SU-DHL-6 (cell line): ENCODE measurements around the gene MYMX.

Experiments used
- H2AFZ ChIP-seq: fragments of 200-600 bp; sonication (generic); 2 replicates; pipeline ENCODE4 v1.6.1; 2014; ENCODE audit warnings: low read depth, mild to moderate bottlenecking, moderate library complexity, mixed read lengths, antibody characterized with exemption, low read length; ENCODE audit not compliant: severe bottlenecking
- H3F3A ChIP-seq: fragments of 200-600 bp; shearing (Covaris generic); 2 replicates; pipeline ENCODE4 v1.6.0; 2016; ENCODE audit warnings: antibody characterized with exemption, mild to moderate bottlenecking; ENCODE audit not compliant: insufficient read depth
- H3K27ac ChIP-seq: fragments of 200-600 bp; sonication (generic); 2 replicates; pipeline ENCODE4 v1.5.1; 2016; ENCODE audit warnings: low read depth, mild to moderate bottlenecking, low read length, moderate library complexity, mixed read lengths
- H3K27me3 ChIP-seq: fragments of 200-600 bp; sonication (generic), shearing (Covaris generic); 2 replicates; pipeline ENCODE4 v1.6.0; 2014; ENCODE audit warnings: mild to moderate bottlenecking, low read length
- H3K36me3 ChIP-seq: fragments of 200-600 bp; sonication (generic); 2 replicates; pipeline ENCODE4 v1.6.1; 2014; ENCODE audit warnings: mild to moderate bottlenecking, low read length, mixed read lengths
- H3K4me2 ChIP-seq: fragments of 300-600, 200-600 bp; shearing (Covaris generic), sonication (generic); 2 replicates; pipeline ENCODE4 v1.6.0; 2014; ENCODE audit warnings: low read length, low read depth, mild to moderate bottlenecking; ENCODE audit not compliant: poor library complexity, severe bottlenecking
- H3K4me3 ChIP-seq: fragments of 200-600 bp; sonication (generic); 2 replicates; pipeline ENCODE4 v1.5.1; 2014; ENCODE audit warnings: antibody characterized with exemption, low read length, mild to moderate bottlenecking, mixed read lengths; ENCODE audit not compliant: insufficient read depth, poor library complexity, severe bottlenecking
- H3K79me2 ChIP-seq: fragments of 200-600 bp; sonication (generic); 2 replicates; pipeline ENCODE4 v1.6.1; 2014; ENCODE audit warnings: mild to moderate bottlenecking, low read length, moderate library complexity; ENCODE audit not compliant: insufficient read depth
- H3K9ac ChIP-seq: fragments of 200-600 bp; sonication (generic); 2 replicates; pipeline ENCODE4 v1.7.0; 2014; ENCODE audit warnings: mild to moderate bottlenecking, low read length
- H3K9me2 ChIP-seq: fragments of 200-600 bp; sonication (generic); replicated peaks from 2 replicates; pipeline ENCODE4 v1.6.1; 2014; ENCODE audit warnings: low read length; ENCODE audit not compliant: insufficient read depth
- H3K9me3 ChIP-seq: fragments of 200-600 bp; sonication (generic); 2 replicates; pipeline ENCODE4 v1.6.1; 2014; ENCODE audit warnings: low read length, mixed read lengths; ENCODE audit not compliant: insufficient read depth
- H4K20me1 ChIP-seq: fragments of 200-600 bp; sonication (generic); 2 replicates; pipeline ENCODE4 v1.6.1; 2014; ENCODE audit warnings: low read depth, mild to moderate bottlenecking, antibody characterized with exemption, low read length, moderate library complexity, mixed read lengths
- EZH2phosphoT487 ChIP-seq: fragments of 200-600 bp; sonication (generic), shearing (Covaris generic); conservative IDR thresholded peaks from 2 replicates; pipeline ENCODE4 v1.6.1; 2018; ENCODE audit warnings: mild to moderate bottlenecking, antibody characterized with exemption, low read length, moderate library complexity, mixed read lengths
- TF ChIP-seq, protein P1 (sequence below): fragments of 200-600 bp; sonication (generic); IDR thresholded peaks from one replicate; pipeline ENCODE4 v1.5.1; 2017; ENCODE audit warnings: antibody characterized with exemption, mild to moderate bottlenecking, low read length, moderate library complexity; ENCODE audit not compliant: insufficient read depth, poor library complexity, severe bottlenecking

The MYMX gene

DNA sequence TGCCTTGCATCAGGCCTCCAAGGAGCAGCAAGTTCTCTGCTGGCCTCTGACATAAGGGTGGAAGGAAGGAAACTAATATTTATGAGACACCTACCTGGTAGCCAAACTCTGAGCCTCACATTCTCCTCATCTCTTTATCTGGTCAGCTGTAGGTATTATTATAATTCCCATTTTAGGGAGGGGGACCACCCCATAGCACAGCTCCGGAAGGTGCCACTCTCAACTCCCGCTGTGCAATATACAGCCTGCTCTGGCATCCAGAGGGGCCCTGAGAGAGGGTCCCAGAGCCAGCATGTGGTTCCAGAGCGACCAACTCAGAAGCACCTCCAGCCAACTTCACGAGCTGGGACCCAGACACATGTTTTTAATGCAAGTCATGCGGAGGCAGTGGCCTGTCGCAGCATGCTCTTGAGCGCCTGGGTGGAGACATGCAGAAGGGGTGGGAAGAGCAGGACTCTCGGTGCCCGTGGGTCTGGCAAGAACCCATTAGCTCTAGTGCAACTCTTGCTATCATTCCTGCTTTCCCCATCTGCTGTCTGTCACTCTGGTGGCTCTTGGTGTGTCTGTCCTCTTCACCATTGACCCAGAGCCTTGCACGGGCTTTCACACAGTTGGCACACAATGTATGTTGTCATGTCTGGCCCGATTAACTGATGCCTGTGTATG is 15.0 kb upstream of the MYMX start:
- Histone ChIP-seq H3K4me2 (no peak overlapping the region), H3K4me3 (no peak overlapping the region), H3K36me3 (no peaks in the 10 kb centered on the region), H3F3A (no peaks in the 10 kb centered on the region), H3K9me3 (no peaks in the 10 kb centered on the region), H3K9ac (no peak overlapping the region), H4K20me1 (no peaks in the 10 kb centered on the region), H3K27ac (no peak overlapping the region), H3K9me2 (no peaks in the 10 kb centered on the region), H2AFZ (no peak overlapping the region), H3K79me2 (no peaks in the 10 kb centered on the region), H3K27me3 (no peaks in the 10 kb centered on the region)
- TF ChIP-seq, protein P1, sequence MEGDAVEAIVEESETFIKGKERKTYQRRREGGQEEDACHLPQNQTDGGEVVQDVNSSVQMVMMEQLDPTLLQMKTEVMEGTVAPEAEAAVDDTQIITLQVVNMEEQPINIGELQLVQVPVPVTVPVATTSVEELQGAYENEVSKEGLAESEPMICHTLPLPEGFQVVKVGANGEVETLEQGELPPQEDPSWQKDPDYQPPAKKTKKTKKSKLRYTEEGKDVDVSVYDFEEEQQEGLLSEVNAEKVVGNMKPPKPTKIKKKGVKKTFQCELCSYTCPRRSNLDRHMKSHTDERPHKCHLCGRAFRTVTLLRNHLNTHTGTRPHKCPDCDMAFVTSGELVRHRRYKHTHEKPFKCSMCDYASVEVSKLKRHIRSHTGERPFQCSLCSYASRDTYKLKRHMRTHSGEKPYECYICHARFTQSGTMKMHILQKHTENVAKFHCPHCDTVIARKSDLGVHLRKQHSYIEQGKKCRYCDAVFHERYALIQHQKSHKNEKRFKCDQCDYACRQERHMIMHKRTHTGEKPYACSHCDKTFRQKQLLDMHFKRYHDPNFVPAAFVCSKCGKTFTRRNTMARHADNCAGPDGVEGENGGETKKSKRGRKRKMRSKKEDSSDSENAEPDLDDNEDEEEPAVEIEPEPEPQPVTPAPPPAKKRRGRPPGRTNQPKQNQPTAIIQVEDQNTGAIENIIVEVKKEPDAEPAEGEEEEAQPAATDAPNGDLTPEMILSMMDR = no peak
- no peak for TF ChIP-seq EZH2phosphoT487

DNA sequence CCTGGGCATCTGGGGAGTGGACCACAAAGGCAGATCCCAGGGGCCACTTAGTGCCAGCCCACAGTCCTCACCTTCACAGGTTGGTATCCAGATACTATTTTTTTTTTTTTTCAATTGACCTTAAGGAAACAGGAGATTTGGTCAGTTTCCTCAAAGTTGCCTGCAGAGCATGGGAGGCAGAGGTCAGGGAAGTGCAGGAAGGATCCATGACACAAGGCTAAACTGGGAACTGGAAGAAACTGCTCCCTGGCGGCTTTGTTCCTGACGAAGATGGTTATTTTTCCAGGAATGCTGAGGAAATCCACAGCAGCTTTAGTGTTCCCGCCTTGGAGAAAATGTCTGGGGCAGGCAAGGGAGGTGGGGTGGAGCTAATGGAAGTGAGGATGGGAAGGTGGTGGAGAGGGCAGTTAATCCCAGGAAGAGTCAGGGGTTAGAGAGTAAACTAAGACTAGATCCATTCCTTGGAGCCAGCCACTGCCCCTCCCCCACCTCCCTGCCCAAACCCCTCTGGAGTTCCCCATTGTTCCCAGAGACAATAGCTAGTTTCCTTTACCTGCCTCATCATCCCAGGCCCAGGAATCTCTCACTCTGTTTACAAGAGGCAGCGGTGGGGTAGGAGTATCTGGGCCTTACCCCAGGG is 14.3 kb upstream of the MYMX start:
- H2AFZ ChIP-seq = no peak overlapping the region
- H3K9ac ChIP-seq = no peak overlapping the region
- no peak overlapping the region for H3K27ac ChIP-seq
- H3K36me3 ChIP-seq = no peaks in the 10 kb centered on the region
- no peaks in the 10 kb centered on the region for H3K79me2 ChIP-seq
- TF ChIP-seq, protein P1 = no peak
- no peak for TF ChIP-seq EZH2phosphoT487
- no peak overlapping the region for H3K4me3 ChIP-seq
- no peaks in the 10 kb centered on the region for H3K27me3 ChIP-seq
- no peaks in the 10 kb centered on the region for H3K9me3 ChIP-seq
- H4K20me1 ChIP-seq = no peaks in the 10 kb centered on the region
- H3K9me2 ChIP-seq = no peaks in the 10 kb centered on the region
- H3K4me2 ChIP-seq = no peak overlapping the region
- no peaks in the 10 kb centered on the region for H3F3A ChIP-seq

DNA sequence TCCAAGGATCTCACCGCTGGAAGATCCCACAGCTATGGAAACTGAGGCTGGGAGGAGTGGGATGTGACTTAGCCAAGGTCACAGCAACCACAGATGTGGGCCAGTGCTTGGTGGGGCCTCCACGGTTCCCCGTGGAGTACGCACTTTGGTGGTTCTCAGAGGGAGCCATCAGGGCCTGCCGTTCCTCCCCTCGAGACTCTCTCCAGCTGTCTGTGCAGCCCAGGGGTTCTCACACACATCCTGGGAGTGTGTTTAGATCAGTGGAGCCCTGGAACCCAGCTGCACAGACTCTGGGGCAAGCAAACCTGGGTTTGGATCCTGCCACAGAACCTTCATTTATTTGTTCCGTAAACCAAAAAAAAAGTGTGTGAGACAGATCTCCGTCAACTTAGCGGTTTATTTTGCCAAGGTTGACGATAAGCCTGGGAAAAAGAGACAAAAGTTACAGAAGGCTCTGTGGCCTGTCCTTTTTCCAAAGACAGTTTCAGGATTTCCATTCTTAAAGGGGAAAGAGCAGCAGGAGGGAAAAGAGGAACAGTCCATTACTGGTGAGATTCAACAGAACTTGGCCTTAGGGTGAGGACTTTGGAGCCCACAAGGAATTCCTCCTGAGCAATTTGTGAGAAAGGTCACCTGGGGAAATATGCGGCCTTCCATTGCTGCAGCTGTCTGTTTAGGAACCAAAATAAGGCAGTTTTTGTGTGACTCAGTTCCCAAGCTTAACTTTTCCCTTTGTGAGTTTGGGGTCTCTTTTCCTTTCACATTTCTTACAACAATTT is 13.6 kb upstream of the MYMX start:
- no peak for TF ChIP-seq EZH2phosphoT487
- TF ChIP-seq, protein P1 = no peak

More for the DNA sequence above, 13.6 kb upstream of the MYMX start:
- H3K9me2 ChIP-seq = no peaks in the 10 kb centered on the region
- no peaks in the 10 kb centered on the region for H3K27me3 ChIP-seq
- H3F3A ChIP-seq = no peaks in the 10 kb centered on the region
- H3K9me3 ChIP-seq = no peaks in the 10 kb centered on the region
- H3K9ac ChIP-seq = no peak overlapping the region
- no peak overlapping the region for H3K27ac ChIP-seq
- H3K79me2 ChIP-seq = no peaks in the 10 kb centered on the region
- H3K4me2 ChIP-seq = no peak overlapping the region
- H3K36me3 ChIP-seq = no peaks in the 10 kb centered on the region
- H2AFZ ChIP-seq = no peak overlapping the region
- H3K4me3 ChIP-seq = no peak overlapping the region
- no peaks in the 10 kb centered on the region for H4K20me1 ChIP-seq
